Measurements from ENCODE around the gene IGF1R.

IGF1R gene

GRCh38 chr15:98724048-98724447, 75.7 kb downstream of the IGF1R start:
- H3K4me3 ChIP-seq (ENCODE audit: low read depth, low read length), result no peak overlapping the region

- no peak overlapping the region for H3K4me3 ChIP-seq (ENCODE audit: low read depth, low read length)
Observed at GRCh38 chr15:98724494-98724893, 76.2 kb downstream of the IGF1R start.

DNA sequence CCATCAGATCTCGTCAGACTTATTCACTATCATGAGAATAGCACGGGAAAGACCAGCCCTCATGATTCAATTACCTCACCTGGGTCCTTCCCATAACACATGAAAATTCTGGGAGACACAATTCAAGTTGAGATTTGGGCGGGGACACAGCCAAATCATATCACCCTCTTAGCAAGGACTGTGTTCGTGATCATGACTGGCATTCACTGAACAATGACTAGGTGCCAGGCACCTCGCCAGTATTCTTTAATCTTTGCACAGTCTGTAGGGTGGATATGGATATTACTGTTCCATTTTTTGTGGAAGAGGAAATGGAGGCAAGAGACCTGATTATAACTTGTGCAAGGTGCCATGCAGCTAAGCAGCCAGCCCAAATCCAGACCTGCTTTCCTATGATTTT, 77.5 kb downstream of the IGF1R start:
- no peak overlapping the region for H3K4me3 ChIP-seq (ENCODE audit: low read depth, low read length)

DNA sequence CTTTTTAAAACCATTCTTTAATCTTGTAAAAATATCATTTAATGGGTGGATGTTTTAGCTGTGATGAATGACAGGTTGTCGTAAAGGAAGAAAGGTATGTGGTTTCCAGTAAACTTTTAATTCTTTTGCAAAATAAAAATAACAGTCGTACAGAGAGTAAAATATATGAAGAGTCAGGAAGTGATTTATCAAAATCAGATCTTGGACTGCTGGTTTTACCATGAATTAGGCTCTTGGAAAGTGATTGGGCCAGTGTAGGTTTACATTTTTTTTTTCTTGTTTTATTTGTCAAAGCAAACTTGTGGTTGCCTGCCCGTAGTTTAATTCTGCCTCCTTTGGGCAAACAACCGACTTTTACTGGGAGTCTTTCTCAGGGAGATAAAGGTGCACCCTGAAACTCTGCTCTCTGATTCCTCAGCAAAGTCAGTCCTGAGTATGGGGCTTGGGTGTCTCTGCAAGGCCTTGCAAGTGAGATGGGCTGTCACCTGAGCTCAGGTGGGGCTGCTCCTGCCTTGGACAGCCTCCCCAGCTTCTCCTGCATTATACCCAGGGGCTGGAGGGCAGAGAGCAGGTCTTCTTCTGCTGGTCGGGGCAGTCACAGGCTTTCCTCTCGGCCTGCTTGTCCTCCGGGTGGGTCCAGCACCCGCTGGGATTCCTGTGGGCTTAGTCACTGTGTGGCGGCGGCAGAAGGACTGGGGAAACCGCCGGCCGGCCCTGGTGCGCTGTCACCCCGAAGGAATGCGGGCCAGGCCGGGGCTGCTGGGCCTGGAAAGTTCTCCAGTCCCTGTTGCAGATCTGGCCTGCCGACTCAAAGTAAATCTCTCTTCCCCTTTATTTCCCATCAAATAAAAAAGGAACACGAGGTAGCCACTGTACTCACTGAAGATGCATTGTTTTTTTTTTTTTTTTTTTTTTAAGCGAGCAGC, 79.0 kb downstream of the IGF1R start:
- no peak overlapping the region for H3K4me3 ChIP-seq (ENCODE audit: low read depth, low read length)

- no peak overlapping the region for H3K4me3 ChIP-seq (ENCODE audit: low read depth, low read length)
Observed at GRCh38 chr15:98728082-98728810, 79.9 kb downstream of the IGF1R start.

DNA sequence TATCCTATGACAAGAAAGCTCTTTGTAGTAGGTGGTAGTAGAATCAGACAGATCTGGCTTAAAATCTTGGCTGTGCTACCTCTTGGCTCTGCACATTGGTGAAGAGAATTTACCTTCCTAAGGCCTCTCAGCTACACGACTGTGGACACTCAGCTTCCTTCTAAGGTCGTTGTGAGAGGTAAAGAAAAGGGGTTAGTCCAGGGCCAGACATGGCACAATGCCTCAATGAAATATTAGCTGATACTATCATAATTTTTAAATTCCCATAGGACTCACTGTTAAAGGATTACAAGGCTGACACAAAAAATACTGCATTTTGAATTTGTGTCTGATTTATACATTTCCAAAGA, 80.4 kb downstream of the IGF1R start:
- no peak overlapping the region for H3K4me3 ChIP-seq (ENCODE audit: low read depth, low read length)

DNA sequence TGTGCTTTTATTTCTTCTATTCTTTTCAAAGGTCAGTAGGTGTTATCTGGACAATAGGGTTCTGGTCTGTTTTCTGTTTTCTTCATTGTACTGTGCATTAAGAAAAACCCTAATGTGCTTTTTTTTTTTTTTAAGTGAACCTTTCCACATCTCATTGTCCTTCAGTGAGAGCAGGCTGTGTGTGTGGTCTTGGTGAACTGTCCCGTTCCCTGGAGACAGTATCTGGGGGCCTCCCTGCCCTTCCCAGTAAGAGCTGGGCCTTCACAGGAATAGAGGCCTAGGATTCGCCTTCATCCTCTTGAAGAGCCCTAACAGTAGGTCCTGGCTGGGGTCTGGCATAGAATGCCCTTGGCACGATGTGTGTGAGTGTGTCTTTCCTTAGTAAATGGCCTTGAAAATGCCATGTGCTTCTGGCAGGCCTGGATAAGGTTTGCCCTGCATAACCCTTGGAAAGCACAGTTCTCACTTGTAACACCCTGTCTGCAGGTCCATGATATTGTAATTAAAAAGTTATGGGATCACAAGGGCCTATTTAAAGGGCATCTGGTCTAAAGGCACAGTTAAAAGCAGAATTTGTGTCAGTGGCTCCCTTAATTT, 81.2 kb downstream of the IGF1R start:
- no peak overlapping the region for H3K4me3 ChIP-seq (ENCODE audit: low read depth, low read length)

DNA sequence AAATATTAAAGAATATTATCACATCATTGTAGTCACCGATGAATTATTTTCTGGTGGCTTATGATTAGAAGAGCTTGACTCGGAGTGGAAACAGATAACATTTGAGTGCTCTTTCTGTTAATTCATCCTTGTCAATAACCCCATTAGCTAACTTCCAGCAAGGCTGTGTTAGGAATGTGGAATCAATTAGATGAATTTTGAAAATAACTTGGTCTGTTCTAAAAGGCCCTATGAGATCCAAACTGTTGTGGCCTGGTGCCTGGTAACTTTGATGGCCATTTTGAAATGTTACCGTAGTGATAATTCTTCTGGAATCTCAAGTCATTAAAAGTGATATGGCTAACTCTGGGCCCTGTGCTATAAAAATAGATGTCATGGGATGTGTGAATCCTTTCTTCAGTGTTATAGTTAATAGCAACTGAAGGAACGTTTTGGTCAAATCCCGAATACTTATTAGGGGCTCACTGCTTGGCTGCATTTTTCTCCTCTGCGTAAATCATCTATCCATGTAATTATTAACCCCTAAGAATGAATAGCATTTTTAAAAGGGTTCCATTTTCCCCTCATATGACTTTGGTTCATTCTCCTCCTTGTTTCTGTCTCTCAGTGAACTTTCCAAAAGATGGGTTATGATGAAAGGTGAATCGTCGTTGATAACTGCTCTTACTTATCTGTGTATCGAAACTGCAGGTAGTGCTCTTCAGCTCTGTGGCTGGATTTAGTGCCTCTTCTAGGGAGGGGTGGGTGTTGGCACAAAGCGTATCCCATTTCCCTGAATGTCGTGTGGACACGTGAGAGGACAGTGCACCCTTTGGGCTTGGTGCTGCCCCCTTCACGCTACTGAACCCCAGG, 82.7 kb downstream of the IGF1R start:
- no peak overlapping the region for H3K4me3 ChIP-seq (ENCODE audit: low read depth, low read length)

GRCh38 chr15:98731712-98732450, 83.5 kb downstream of the IGF1R start:
- no peak overlapping the region for H3K4me3 ChIP-seq (ENCODE audit: low read depth, low read length)

GRCh38 chr15:98733098-98733497, 84.8 kb downstream of the IGF1R start:
- no peak overlapping the region for H3K4me3 ChIP-seq (ENCODE audit: low read depth, low read length)

GRCh38 chr15:98734466-98735199, 86.3 kb downstream of the IGF1R start:
- no peak overlapping the region for H3K4me3 ChIP-seq (ENCODE audit: low read depth, low read length)

- no peak overlapping the region for H3K4me3 ChIP-seq (ENCODE audit: low read depth, low read length)
Observed at GRCh38 chr15:98735304-98735703, 87.0 kb downstream of the IGF1R start.

- no peak overlapping the region for H3K4me3 ChIP-seq (ENCODE audit: low read depth, low read length)
Observed at GRCh38 chr15:98735895-98736617, 87.7 kb downstream of the IGF1R start.

DNA sequence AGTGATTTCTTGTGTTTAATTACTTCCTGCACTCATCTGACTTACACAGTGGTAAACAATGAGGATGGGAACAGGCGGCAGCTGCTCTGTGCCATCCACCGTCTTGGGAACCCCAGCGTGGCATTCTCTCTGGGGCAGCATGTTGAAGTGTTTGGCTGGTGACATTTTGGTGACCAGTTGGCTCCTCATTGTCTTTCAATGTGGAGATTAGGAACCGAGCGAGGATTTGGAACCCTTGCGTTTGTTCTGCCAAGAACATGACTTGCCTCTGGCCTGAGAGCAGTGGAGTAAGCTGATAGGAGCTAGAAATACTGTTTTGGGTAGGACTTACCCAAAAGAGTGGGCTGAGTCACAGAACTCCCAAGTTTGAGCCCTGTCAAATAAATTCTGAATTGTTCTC, 88.8 kb downstream of the IGF1R start:
- H3K4me3 ChIP-seq (ENCODE audit: low read depth, low read length), result no peak overlapping the region

- H3K4me3 ChIP-seq (ENCODE audit: low read depth, low read length), result no peak overlapping the region
Observed at GRCh38 chr15:98737721-98738120, 89.4 kb downstream of the IGF1R start.

GRCh38 chr15:98738689-98739401, 90.5 kb downstream of the IGF1R start:
- H3K4me3 ChIP-seq (ENCODE audit: low read depth, low read length), result no peak overlapping the region

DNA sequence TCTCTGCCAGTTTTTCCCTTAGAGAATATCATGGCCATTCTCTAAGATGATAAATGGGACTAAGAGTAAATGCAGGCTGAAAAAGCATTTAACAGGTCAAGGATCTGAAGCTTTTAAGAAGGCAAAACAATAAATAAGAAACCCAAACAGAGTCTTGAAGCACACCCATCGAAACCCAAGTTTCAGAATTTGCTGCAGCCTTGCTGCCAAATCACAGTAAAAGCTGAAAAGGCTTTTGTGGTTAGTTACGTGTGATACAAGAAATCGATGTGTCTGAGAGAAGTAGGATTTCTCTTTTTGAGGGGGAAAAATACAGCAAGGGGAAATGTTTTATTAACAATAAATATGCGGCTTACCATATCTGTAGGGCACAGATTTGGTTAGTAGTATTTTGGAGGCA, 92.0 kb downstream of the IGF1R start:
- no peak overlapping the region for H3K4me3 ChIP-seq (ENCODE audit: low read depth, low read length)

DNA sequence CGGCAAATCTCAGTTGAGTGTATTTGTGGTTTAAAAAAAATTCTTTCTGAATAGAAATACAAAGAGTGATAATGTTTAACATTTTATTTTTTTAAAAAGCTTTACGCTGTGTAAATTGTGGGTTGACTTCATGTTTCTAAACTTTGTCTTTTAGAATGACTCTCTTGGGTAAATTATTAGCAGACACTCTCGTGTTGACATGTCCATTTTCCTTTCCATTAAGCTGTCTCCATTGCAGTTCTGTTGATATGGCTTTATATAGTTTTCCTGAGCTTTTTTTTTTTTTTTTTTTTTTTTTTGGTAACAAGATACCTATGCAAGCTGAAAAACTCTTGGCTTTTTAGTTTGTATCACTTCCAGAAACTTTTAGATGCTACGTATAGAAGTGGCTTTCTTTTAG, 92.6 kb downstream of the IGF1R start:
- no peak overlapping the region for H3K4me3 ChIP-seq (ENCODE audit: low read depth, low read length)
